Duodenal mucosa (tissue), 2 donors: ENCODE data around the gene RYR3.

Source experiments
- H3K27ac ChIP-seq: one replicate; pipeline ENCODE4 v1.7.0; 2013; ENCODE audit warnings: low read depth, low read length
- H3K27me3 ChIP-seq, 2 donors: one replicate each; pipeline ENCODE4 v1.7.0; 2013; ENCODE audit warnings: low read length in 2 of 2, control low read depth in 1 of 2; ENCODE audit not compliant: insufficient read depth in 2 of 2, control insufficient read depth in 1 of 2
- H3K36me3 ChIP-seq, 2 donors: one replicate each; pipeline ENCODE4 v1.7.0; 2013; ENCODE audit warnings: low read length in 2 of 2, control low read depth in 1 of 2; ENCODE audit not compliant: insufficient read depth in 2 of 2, control insufficient read depth in 1 of 2
- H3K4me1 ChIP-seq, 2 donors: one replicate each; pipeline ENCODE4 v1.7.0; 2013; ENCODE audit warnings: low read length in 2 of 2, control low read depth in 1 of 2; ENCODE audit not compliant: insufficient read depth in 2 of 2, control insufficient read depth in 1 of 2
- H3K4me3 ChIP-seq, 2 donors: one replicate each; pipeline ENCODE4 v1.7.0; 2013; ENCODE audit warnings: low read length in 2 of 2, low read depth in 1 of 2
- H3K9ac ChIP-seq, 2 donors: one replicate each; pipeline ENCODE4 v1.7.0; 2013; ENCODE audit warnings: low read length in 2 of 2, low read depth in 1 of 2
- H3K9me3 ChIP-seq, 2 donors: one replicate each; pipeline ENCODE4 v1.7.0; 2013; ENCODE audit warnings: low read length in 2 of 2, control low read depth in 1 of 2; ENCODE audit not compliant: control insufficient read depth in 1 of 2

The RYR3 gene

DNA sequence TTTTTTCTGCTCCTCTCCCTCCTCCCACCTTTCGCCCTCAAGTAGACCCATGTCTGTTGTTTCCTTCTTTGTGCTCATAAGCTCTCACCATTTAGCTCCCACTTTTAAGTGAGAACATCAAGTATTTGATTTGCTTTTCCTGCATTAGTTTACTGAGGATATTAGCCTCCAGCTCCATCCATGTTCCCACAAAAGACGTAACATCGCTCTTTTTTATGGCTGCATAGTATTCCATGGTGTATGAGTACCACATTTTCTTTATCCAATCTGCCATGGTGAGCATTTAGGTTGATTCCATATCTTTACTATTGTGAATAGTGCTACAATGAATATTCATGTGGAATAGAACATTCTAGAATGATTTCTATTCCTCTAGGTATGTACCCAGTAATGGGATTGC is 178.6 kb downstream of the RYR3 start:
- peaks cover 0 to 5% of the 10 kb centered on the region in 2 donors for H3K9me3 ChIP-seq
- H3K27ac ChIP-seq, result no peak overlapping the region
- H3K4me1 ChIP-seq, result no peaks in the 10 kb centered on the region

DNA sequence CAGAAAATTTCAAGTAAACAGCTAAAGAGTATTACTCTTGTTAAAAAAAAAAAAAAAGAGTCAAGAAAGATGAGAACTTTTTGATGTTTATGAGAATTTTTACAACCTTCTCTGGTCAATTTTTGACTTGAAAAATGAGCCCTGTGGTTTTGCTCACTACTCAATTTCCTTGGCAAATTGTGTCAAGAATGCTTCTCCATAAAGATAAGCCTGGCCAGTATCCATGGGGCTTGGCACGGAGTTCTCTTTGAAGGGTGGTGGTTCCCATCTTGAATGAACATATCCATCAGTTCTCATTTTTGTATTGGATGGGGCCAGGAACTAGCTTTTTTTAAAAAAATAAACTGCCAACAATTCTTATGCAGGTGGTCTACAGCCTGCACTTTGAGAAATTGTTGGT is 179.9 kb downstream of the RYR3 start:
- Histone ChIP-seq H3K36me3 (no peaks in the 10 kb centered on the region), H3K4me1 (no peaks in the 10 kb centered on the region), H3K27ac (no peak overlapping the region), H3K9me3 (peaks cover 0 to 4% of the 10 kb centered on the region in 2 donors), H3K9ac (no peak overlapping the region), H3K27me3 (no peaks in the 10 kb centered on the region), H3K4me3 (no peak overlapping the region)

More for the DNA sequence above, 178.6 kb downstream of the RYR3 start:
- Histone ChIP-seq H3K9ac (no peak overlapping the region), H3K27me3 (no peaks in the 10 kb centered on the region), H3K36me3 (no peaks in the 10 kb centered on the region), H3K4me3 (no peak overlapping the region)

DNA sequence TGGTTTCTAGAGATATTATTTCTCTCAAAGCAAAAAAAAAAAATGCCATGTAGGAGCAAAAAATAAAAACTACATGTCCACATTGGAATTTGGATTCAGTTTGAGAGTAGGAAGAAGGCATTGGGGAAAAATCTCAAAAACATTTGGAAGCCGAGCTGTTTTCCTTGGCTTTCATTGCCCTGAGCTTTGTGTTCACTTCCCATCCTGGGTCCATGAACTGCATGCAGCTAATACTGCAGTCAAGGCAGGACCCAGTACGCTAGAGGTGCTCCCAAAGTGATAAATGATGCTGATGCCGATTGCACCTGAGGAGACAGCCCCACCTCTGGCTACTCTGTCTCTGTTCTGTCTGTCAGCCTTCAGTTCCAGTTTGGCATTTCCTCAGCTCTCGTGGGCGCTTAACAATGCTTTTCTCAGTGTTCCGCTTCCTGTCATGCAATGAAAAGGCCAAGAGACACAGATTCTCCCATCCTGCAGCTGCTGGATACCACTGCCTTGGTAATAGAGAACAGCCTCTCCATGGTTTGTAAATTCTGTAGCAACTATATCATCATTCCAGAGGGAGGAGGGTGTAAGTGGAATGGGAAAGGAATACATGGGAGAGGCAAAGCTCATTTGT is 181.8 kb downstream of the RYR3 start:
- H3K9me3 ChIP-seq, result peaks cover 0 to 4% of the 10 kb centered on the region in 2 donors
- no peak overlapping the region for H3K4me3 ChIP-seq
- no peak overlapping the region for H3K27ac ChIP-seq
- no peaks in the 10 kb centered on the region for H3K4me1 ChIP-seq
- no peaks in the 10 kb centered on the region for H3K27me3 ChIP-seq
- no peak overlapping the region for H3K9ac ChIP-seq
- H3K36me3 ChIP-seq, result no peaks in the 10 kb centered on the region

DNA sequence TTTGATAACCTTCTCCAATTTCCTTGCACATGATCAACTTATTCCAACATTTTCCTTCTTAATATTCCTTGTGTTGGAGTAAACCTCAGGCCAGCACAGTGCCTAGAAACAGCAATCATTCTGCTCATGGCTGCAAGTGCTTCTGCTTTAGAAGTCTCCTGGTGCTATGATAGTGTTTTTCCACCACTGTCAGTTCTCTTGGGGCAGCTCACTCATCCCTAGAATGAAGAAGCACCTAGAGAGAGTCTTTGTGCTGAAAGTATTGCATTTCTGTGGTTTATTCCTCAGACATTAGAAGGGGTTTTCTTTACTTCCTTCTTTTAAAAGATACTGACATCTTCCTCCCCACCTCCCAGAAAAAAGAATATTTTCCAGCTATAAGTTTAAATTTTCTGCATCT is 183.5 kb downstream of the RYR3 start:
- H3K27me3 ChIP-seq, result no peaks in the 10 kb centered on the region
- no peak overlapping the region for H3K9ac ChIP-seq
- H3K9me3 ChIP-seq, result peaks cover 0 to 2% of the 10 kb centered on the region in 2 donors
- no peaks in the 10 kb centered on the region for H3K4me1 ChIP-seq
- H3K36me3 ChIP-seq, result no peaks in the 10 kb centered on the region
- no peak overlapping the region for H3K4me3 ChIP-seq
- H3K27ac ChIP-seq, result no peak overlapping the region

DNA sequence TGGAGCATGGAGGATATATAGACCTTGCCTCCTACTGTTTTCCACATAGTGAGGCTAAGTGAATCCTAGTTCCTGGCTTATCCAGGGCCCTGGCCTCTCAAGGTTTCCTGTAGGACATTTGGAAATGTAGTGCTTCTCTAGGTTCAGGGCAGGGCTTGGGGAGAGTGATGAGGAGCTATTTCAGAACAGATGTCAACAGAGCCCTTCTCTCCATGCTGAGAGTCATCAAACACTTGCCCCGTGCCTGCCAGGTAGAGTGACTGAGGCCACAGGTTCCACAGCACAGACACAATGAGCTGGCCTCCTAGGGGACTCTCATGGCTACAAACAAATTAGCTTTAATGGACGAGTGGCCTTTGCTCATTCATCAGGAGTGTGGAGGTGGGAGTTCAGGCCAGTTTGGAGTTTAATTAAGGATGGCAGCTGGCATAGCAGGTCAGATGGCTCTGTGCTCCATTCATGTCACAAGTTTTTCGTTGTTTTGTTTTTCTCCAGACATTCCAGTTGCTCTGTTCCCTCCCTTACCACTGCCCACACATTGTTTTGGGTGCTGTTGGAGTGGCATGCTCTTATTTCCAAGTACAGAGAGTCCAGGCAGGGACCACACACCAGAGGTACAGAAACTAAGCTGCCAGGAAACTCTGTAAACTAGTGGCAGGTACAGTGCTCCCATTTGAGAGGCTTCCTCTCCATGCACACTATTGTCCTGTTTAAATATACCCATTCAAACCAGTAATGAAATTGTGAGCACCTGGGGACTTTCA is 189.8 kb downstream of the RYR3 start:
- Histone ChIP-seq H3K27me3 (no peaks in the 10 kb centered on the region), H3K4me1 (no peaks in the 10 kb centered on the region), H3K9me3 (no peaks in the 10 kb centered on the region), H3K9ac (no peak overlapping the region), H3K4me3 (no peak overlapping the region), H3K27ac (no peak overlapping the region), H3K36me3 (no peaks in the 10 kb centered on the region)

DNA sequence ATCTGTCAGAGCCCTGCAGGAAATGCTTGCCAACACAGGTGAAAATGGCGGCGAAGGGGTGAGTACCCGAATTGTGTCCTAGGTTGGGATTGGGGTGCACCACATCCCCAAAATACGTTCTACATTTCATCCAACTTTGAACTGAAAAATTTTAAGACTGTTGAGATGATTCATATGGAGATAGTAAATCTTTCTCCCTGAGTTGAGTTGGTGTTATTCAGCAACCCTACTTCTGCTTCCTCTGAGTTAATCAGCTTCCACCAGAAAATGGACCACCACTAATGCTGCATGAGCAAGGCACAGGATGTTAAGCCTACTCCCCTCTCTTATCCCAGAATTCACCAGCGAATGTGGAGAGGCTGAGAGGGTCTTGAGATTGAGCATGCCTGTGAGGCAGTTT is 192.9 kb downstream of the RYR3 start:
- H3K27ac ChIP-seq, result no peak overlapping the region
- H3K9ac ChIP-seq, result no peak overlapping the region
- no peaks in the 10 kb centered on the region for H3K4me1 ChIP-seq
- H3K9me3 ChIP-seq, result no peaks in the 10 kb centered on the region
- H3K4me3 ChIP-seq, result no peak overlapping the region
- no peaks in the 10 kb centered on the region for H3K27me3 ChIP-seq
- H3K36me3 ChIP-seq, result no peaks in the 10 kb centered on the region

DNA sequence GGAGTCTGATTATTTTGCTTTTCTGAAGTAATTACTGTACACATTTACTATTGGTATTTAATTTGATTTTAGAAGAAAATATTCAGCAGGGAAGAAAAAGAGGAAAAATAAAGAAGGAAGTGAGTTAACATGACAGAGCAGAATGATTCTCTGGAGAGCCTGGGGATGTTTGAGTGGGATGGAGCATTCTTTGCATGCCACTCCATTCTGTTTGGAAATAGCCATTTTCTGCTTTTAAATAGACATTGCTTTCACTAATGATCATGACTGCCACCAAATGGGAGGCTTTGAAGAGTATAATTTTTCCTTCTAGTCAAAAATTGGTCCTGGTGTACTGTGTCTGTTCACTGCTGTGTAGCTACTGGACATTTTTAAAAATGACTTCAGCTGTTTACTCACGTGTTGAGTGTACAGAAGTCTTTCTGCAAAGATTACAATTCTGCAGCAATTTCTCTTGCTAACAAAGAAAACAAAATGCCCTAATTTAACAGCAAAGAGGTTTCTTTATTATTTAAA is 196.1 kb downstream of the RYR3 start:
- no peaks in the 10 kb centered on the region for H3K9me3 ChIP-seq
- H3K9ac ChIP-seq, result no peak overlapping the region
- H3K27me3 ChIP-seq, result no peaks in the 10 kb centered on the region
- no peaks in the 10 kb centered on the region for H3K36me3 ChIP-seq
- H3K4me1 ChIP-seq, result no peaks in the 10 kb centered on the region
- no peak overlapping the region for H3K4me3 ChIP-seq
- no peak overlapping the region for H3K27ac ChIP-seq

DNA sequence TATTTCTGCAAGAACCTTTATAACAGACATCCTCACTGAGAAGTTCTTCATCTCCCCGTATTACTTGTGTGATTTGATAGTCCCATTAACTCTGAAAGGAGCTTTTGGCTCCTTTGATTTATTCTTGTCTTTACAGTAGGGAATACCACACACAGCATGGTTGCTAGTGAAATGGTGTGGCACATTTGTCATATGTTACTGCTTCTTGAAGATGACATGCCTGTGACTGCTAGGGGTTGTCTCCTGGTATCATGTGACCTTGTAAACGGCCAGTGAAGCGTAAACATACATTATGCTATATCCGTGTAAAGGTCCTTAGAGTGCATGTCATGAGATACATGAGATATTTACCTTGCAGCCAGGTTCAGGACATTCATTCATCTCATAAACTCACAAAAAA is 197.9 kb downstream of the RYR3 start:
- Histone ChIP-seq H3K9me3 (no peaks in the 10 kb centered on the region), H3K27me3 (no peaks in the 10 kb centered on the region), H3K4me1 (no peaks in the 10 kb centered on the region), H3K36me3 (no peaks in the 10 kb centered on the region), H3K4me3 (no peak overlapping the region), H3K27ac (no peak overlapping the region), H3K9ac (no peak overlapping the region)

DNA sequence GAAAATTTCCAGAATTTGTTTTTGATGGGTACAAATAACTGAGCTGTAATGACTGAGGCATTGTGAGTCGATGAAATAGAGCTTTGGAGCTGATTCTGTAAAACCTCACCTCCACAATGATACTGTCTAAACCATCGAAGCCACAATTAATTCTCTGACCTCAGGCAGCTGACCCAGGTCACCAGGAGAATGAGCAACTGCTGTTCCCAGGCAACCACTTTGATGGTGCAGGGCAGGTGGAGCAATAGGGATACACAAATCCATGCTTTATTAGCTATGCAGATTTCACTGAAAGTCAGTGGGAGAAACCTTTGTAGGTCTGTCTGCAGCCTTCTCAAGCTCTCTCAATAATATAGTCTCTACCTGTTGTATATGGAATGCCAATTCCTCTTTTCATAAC is 204.4 kb downstream of the RYR3 start:
- Histone ChIP-seq H3K27me3 (no peaks in the 10 kb centered on the region), H3K4me1 (no peaks in the 10 kb centered on the region), H3K9ac (no peak overlapping the region), H3K27ac (no peak overlapping the region), H3K4me3 (no peak overlapping the region), H3K9me3 (no peaks in the 10 kb centered on the region), H3K36me3 (no peaks in the 10 kb centered on the region)

DNA sequence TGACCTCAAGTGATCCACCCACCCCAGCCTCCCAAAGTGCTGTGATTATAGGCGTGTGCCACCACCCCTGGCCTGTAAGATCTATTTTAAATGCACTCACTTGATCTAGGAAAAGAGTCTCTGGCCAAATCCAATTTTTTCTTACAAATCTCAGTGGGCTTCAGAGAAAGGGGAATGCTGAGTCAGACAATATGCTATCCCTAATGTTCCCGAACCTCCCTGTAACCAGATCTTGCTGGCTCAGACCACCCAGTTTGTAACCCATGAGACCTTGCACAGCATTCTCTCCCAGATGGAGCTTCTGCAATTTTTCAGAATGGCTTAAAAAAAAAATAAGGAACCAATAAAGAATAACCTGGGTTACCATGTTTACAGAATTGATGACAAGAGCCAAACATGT is 205.8 kb downstream of the RYR3 start:
- Histone ChIP-seq H3K9me3 (no peaks in the 10 kb centered on the region), H3K9ac (no peak overlapping the region), H3K4me1 (no peaks in the 10 kb centered on the region), H3K27ac (no peak overlapping the region), H3K4me3 (no peak overlapping the region), H3K36me3 (no peaks in the 10 kb centered on the region), H3K27me3 (no peaks in the 10 kb centered on the region)
